Stimulated activated naive CD4-positive, alpha-beta T cell treated with Interleukin-2 at 50 U/mL for 16 hours (primary cell): ENCODE results near the gene ZBTB39.
"Not testable (repeated sequence)": the region's sequence is repeated elsewhere in the genome, so short reads cannot be mapped to it uniquely, and the experiment has no call there.

ENCODE experiments used
- DNase-seq: peaks from one replicate; lab custom pipeline; 2025; lab: John Stamatoyannopoulos, UW

The ZBTB39 gene

GRCh38 chr12:57031138-57031725, 24.9 kb upstream of the ZBTB39 start:
- no peak for DNase-seq

GRCh38 chr12:57029457-57029856, 23.1 kb upstream of the ZBTB39 start:
- no peak for DNase-seq

DNA sequence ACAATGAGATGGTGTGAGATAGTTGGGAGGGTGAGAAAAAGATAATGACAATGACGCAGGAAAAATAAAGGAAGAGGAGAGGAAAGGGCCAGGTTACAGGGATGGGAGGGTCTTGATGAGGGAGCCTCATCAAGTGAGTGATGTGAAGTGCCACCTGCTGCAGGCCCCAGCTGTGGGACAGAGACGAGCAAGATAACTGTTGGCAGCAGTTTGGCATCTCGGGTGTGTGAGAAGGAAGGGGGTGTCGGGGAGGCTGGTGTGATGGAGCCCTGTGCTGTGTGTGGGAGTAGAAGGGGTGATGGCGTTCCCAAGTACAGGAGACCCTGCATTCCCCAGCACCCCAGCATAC, 21.4 kb upstream of the ZBTB39 start:
- DNase-seq, result no peak

DNA sequence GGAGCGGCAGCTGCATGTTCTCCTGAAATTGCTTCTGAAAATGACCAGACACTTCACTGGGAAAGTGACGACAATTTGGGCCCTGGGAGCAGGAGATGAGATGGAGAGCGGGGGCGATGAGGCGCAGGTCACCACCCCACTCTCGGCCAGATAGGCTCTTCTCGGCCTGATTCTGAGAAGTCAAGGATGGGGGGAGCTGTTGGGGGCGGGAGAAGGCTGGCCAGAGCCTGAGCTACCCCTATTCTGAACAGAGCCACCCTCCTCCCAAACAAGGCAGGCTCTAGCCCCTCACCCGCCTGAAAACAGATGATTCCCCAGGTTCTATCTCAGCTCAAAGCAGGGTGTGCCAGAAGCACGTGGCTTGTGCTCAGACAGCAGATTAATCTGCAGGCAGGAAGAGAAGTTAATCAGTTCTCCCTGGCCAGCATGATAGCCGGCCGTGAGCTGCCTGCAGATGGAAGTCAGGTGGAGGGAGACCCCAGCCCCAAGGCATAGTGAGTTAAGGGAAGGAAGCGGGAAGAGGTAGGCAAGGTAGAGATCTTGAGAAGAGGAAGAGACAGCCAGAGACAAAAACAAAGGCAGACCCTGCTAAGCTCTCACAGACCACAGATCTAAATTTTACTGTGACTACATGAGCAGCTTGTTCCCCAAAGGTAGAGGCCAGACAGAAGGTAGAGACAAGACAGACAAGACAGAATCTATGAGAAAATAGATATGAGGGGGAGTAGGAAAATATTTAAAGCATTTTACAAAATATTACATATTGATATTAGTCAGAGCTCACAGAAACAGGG, 20.9 kb upstream of the ZBTB39 start:
- DNase-seq, result no peak

- DNase-seq, result no peak
Observed at GRCh38 chr12:57025196-57025595, 18.9 kb upstream of the ZBTB39 start.

- DNase-seq, result not testable (repeated sequence)
Observed at GRCh38 chr12:57022324-57022723, 16.0 kb upstream of the ZBTB39 start.

DNA sequence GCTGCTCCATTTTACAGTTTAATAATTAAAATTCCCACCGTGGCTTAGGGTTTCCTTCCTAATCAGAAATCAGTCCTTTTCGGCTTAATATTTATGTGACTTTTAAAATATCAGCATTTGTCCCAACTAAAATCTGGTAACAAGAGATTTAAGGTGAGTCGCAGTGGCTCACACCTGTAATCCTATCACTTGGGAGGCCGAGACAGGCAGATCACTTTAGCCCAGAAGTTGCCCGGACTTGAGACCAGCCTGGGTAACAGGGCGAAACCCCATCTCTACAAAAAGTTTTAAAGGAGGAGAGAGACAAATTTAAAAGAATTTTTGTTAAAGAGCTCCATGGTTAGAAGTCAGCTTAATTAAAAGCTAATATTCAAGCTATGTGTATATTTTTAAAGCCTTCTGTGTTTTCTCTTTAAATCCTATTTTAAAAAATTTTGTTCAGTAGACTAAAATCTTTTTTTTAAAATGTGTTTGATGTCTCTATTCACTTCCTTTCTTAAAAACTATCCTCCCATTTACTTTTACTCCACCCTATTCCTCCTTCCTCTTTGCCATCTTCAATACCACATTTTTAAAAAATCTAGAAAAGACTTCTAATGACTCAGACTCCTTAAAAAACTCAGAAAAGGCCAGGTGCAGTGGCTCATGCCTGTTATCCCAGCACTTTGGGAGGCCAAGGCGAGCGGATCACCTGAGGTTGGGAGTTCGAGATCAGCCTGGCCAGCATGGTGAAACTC, 13.8 kb upstream of the ZBTB39 start:
- DNase-seq, result no peak

- no peak for DNase-seq
Observed at GRCh38 chr12:57018906-57019305, 12.6 kb upstream of the ZBTB39 start.

DNA sequence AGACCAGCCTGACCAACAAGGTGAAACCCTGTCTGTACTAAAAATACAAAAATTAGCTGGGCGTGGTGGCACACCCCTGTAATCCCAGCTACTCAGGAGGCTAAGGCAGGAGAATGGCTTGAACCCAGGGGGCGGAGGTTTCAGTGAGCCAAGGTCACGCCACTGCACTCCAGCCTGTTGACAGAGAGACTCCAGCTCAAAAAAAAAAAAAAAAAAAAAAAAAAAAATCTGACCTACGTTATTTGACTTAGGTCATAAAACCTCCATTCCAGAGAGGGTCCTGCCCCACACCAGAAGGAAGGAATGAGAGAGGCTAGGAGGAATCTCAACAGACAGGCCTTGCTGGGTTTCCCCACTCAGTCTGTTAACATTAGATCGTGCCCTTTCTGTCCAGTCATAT, 12.0 kb upstream of the ZBTB39 start:
- not testable (repeated sequence) for DNase-seq

- no peak for DNase-seq
Observed at GRCh38 chr12:57016348-57016747, 10.0 kb upstream of the ZBTB39 start, which contains the start of gene TAC3. TAC3 (minus strand) TSS chr12:57016529; CDS start chr12:57015797, 732 bp downstream.

GRCh38 chr12:57012600-57013465, 6.5 kb upstream of the ZBTB39 start:
- DNase-seq, result no peak

GRCh38 chr12:57011438-57012424, 5.4 kb upstream of the ZBTB39 start:
- DNase-seq, result no peak

DNA sequence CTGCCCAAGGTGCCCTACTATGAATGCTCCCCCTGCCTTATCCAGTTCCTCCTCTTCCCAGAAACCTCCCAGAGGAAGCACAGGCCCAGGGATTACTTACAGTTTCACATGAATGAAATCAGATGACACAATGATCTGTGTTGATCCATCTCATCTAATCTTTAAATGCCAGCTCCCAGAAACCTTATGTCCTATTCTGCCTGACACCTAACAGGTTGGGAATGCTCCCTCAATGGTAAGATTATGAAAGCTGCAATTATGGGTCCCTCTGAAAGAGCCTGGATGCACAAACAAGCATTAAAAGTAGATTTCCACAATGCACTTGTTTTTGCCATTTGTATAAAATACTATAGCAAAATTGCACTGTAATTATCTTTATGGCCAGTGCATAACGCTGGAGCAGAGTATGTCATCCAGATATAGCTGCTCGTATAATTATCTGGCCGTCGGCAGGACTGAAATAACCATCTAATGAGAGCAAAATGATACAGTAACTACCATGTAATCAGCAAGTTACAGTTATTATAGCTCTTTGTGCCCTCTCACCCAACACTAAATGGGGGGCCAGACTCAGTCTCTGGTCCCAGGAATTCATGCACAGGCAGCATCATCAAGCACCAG, 4.4 kb upstream of the ZBTB39 start:
- DNase-seq, result no peak

- DNase-seq, result no peak
Observed at GRCh38 chr12:57009949-57010626, 3.7 kb upstream of the ZBTB39 start.

DNA sequence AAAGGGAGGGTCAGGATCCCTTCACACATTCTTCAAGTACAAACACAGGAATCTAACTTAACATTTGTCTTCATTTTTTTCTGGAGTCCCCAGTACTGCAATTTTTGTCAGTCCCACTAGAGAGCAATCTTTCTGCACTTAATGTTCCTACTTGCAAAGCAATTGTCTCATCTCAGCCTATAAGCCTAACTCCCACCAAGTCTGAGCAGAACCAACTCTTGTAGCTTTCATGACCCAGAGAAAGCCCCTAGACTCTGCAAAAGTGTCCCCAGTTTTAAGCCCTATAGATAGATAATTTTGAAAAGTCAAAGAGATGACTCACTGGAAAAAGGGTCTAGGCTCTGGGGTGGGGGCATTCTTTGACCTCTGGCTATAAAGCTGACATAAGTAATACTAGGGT, 1.8 kb upstream of the ZBTB39 start:
- DNase-seq, result no peak

DNA sequence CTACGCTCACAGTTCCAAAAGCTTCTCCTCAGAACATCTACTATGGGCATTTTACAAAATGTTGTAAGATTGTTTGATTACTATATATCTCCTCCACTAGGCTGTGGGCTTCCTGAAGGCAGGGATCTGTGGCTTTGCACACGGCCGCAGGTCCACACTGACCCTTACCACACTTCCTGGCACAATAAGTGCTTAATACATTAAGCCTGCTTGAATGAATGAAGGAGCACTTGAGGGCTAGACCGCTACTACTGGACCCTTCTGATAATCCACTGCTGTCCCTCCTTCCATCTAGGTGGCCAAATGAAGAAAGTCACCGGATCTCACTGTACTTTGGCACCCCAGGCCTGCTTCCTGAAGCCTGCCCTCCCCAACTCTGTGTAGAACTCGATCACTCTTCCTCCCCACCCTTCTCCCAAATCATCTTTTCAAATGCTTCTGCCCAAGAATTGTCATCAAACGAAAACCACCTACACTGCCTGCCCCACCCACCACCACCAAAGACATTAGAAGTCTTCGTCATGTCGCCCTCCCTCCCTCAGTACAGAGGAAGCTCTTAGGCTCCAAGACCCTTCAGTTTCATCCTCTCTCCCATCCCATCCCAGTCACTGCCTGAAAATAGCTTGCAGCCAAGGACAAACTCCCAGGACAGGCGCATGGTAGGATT, 596 bp upstream of the ZBTB39 start:
- no peak for DNase-seq

DNA sequence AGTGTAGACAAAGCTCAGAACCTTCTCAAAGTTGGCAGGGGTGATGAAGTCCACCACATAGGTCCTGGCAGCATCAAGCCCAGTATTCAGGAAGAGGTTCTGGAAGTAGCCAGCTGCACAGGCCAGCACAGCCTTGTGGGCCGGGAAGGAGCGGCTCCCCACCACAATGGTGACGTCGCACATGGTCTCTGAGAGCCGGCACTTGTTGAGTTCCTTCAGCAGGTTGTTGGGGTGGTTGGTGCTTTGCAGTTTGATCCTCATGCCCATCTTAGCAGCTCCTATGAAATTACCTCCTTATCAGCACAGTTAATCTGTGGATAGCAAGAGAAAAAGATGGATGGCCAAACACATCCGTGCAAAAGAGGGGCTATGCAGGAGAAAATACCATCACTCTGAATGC, 1.7 kb downstream of the ZBTB39 start:
- DNase-seq, result no peak

DNA sequence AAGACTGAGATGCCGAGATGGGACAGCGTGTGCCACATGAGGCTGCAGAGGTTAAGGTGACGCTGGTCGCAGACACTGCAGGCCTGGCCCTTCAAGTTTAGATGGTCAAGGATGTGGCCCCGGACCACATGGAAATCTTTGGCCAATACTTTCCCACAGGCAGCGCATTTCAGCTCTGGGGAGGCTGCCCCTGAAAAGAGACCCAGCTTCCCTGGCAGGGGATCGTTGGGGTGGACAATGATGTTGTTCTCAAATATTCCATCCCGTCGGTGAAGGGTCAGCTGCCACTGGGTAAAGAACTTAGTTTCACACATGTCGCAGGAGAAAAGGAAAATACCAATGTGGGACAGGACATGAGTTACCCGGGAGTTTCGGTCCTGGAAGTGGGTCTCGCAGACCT, 3.0 kb downstream of the ZBTB39 start:
- no peak for DNase-seq

- peak; percentile 71 for DNase-seq
Observed at GRCh38 chr12:57001448-57001906, 4.9 kb downstream of the ZBTB39 start.
